DOHH2 (cell line): ENCODE data around the gene TP53BP2.

Source experiments
- CTCF ChIP-seq: fragments of 200-600 bp; sonication (generic); IDR thresholded peaks from one replicate; pipeline ENCODE4 v1.5.1; 2014; ENCODE audit warnings: antibody characterized with exemption, mild to moderate bottlenecking, low read depth, low read length; ENCODE audit not compliant: poor library complexity, severe bottlenecking
- EZH2phosphoT487 ChIP-seq: fragments of 200-600 bp; sonication (generic); IDR thresholded peaks from 2 replicates; pipeline ENCODE4 v1.6.1; 2017; ENCODE audit warnings: borderline replicate concordance, mild to moderate bottlenecking, antibody characterized with exemption, low read length, moderate library complexity, mixed read lengths

GRCh38 chr1:223761411-223761810, 84.3 kb downstream of the TP53BP2 start:
- no peak for TF ChIP-seq CTCF
- no peak for TF ChIP-seq EZH2phosphoT487
